A673 (cell line): Measurements from ENCODE around the gene TEAD1.

Experiments used
- CTCF ChIP-seq: fragments of 300-800, 200-600 bp; sonication (generic); conservative IDR thresholded peaks from 2 replicates; pipeline ENCODE4 v1.5.1; 2017; ENCODE audit warnings: low read depth, mild to moderate bottlenecking, antibody characterized with exemption, low read length, moderate library complexity, mixed read lengths
- EZH2 ChIP-seq: fragments of 200-600 bp; sonication (generic); IDR thresholded peaks from 2 replicates; pipeline ENCODE4 v1.6.1; 2017; ENCODE audit warnings: borderline replicate concordance, low read depth, mild to moderate bottlenecking, mixed read lengths, antibody characterized with exemption, low read length; ENCODE audit not compliant: poor library complexity, severe bottlenecking

GRCh38 chr11:12785901-12786300, 111.7 kb downstream of the TEAD1 start:
- TF ChIP-seq EZH2 (no peak), CTCF (no peak)
